A673 (cell line): ENCODE results near the gene FBXL17.

Experiments
- CTCF ChIP-seq: fragments of 300-800, 200-600 bp; sonication (generic); conservative IDR thresholded peaks from 2 replicates; pipeline ENCODE4 v1.5.1; 2017; ENCODE audit warnings: low read depth, mild to moderate bottlenecking, antibody characterized with exemption, low read length, moderate library complexity, mixed read lengths
- EZH2 ChIP-seq: fragments of 200-600 bp; sonication (generic); IDR thresholded peaks from 2 replicates; pipeline ENCODE4 v1.6.1; 2017; ENCODE audit warnings: borderline replicate concordance, low read depth, mild to moderate bottlenecking, mixed read lengths, antibody characterized with exemption, low read length; ENCODE audit not compliant: poor library complexity, severe bottlenecking

DNA sequence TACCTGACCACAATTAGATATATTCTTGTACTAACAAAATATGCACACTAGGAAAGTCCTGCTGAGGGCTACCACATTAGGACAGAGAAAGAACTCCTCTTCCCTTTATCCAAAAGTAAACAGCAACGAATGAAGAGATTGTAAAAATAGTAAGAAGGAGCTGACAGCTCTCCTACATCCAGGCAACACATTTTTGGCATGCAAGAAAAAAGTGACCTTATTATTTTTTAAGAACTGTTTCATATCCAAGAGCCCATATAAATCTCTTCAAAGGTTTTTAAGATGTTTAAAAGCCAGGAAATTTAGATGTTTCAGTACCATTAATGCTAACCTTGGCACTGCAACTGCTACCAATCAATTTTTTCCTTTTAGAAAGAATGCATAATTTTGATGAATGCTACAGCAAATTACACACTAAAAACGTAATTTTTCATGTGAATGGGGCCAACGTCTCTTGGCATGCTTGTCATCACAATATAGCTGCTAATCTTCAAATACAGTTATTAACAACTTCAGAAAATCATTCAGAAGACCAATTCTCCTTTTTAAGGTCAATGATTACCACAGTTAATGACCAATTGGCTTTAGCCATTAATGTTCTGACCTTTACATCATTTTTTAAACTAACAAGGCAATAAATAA, 132.0 kb downstream of the FBXL17 start:
- TF ChIP-seq CTCF (no peak), EZH2 (no peak)
